HG03064 (cell line): ENCODE measurements around the gene FREY1.

Experiments
- ATAC-seq: cut with Tn5 transposase; IDR thresholded peaks from one replicate; pipeline ENCODE4 v1.9.1; 2021; ENCODE audit warnings: low read depth; ENCODE audit not compliant: unreplicated experiment

FREY1 gene

GRCh38 chr11:45877221-45877620 is 29.9 kb downstream of the FREY1 start:
- ATAC-seq, result no peak

DNA sequence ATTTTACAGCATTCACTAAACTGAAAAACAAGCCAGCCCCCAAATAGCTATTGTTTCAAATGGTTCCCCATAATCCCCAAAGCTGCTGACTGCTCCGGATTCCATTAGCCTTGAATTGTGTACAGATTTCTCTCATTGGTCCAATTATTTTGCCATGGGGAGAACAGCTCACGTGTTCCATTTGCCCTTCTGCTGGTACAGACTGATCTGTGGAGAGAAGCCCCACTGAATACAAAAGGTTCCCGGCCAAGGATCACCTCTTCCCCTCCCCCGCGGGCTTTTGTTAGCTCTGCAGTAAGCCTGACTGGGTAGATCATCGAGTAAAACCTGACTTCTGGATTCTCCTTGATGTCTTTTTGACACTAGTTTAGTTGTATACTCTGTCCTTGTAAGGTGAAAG is 30.7 kb downstream of the FREY1 start:
- no peak for ATAC-seq

GRCh38 chr11:45872651-45873356 is 34.3 kb downstream of the FREY1 start:
- no peak for ATAC-seq

DNA sequence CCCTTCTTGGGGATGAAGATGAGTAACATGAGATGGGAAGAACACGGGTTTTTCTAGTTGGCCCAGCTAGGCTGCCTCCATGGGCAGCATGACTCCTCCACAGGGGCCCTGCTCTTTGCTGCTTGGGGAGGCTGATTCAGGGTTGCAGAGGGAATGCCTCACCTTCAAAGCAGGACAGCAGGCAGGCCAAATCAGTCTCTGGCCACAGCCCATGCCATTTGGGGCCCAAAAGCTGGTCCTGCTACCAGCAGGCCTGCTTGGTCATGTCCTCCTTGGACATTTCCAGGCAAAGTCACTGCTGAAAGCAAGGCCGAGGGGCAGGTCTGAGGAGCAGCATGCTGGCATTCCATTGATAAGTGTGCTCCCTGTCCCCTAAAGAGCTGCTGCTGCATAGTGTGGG is 35.4 kb downstream of the FREY1 start:
- no peak for ATAC-seq

DNA sequence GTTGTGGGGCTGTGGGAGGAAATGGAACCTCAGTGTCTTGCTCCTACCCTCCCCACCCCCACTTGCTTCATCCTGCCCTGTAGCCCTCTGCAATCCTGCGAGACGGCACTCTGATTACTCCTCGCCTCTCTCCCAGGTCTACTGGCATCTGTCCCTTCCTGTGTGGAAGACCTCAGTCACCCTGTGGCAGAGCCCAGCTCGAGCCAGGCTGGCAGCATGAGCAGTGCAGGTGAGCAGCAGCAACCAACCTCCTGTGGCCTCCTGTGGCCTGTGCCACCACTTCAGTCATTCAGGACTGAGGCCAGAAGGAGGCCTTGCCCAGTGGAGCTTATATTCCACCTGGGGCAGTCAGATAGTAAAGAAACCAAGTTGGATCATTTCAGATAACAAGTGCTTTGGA is 36.4 kb downstream of the FREY1 start:
- no peak for ATAC-seq

- no peak for ATAC-seq
These were observed 37.5 kb downstream of the FREY1 start for GRCh38 chr11:45869551-45869950.

DNA sequence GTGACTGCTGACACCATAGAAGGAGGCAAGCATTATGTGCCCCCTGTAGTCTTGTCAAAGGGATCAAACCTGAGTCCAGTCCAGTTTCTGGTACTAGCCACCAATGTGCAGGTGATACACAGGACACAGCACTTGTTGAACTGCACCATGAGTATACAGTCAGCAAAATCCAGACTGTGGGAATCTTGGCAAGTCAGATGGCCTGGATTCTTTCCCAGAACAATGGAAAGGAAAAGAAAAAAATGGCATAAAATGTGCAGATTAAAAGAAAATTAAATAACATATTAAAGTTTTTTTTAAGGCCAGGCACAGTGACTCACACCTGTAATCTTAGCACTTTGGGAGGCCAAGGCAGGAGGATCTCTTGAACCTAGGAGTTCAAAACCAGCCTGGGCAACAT is 43.0 kb downstream of the FREY1 start:
- no peak for ATAC-seq

- ATAC-seq, result no peak
These were observed 46.1 kb downstream of the FREY1 start for GRCh38 chr11:45860764-45861510.

GRCh38 chr11:45860348-45860747 is 46.7 kb downstream of the FREY1 start:
- no peak for ATAC-seq

DNA sequence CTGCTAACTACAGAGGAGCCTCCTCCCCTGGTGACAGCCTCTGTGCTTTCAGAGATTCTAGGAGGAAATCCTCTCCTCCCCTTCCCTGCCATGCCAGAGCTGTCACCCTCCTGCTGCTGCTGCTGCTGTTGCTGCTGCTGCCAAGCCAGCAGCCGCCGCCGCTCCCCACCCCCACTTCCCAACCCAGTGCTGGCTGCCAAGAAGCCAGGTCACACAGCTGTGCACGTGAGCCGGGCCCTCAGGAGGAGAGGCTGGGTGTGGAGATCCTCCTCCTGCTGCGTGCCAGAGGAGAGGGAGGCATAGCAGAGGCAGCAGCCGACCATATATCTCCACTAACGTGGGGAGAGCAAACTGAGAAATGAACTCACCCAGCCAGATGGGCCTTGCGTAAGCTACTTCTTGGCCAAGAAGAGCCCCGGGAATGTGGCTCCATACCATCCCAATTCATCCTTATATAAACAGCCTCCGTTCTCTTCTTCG is 47.4 kb downstream of the FREY1 start:
- no peak for ATAC-seq

- ATAC-seq, result no peak
These were observed 48.2 kb downstream of the FREY1 start for GRCh38 chr11:45858751-45859398.

DNA sequence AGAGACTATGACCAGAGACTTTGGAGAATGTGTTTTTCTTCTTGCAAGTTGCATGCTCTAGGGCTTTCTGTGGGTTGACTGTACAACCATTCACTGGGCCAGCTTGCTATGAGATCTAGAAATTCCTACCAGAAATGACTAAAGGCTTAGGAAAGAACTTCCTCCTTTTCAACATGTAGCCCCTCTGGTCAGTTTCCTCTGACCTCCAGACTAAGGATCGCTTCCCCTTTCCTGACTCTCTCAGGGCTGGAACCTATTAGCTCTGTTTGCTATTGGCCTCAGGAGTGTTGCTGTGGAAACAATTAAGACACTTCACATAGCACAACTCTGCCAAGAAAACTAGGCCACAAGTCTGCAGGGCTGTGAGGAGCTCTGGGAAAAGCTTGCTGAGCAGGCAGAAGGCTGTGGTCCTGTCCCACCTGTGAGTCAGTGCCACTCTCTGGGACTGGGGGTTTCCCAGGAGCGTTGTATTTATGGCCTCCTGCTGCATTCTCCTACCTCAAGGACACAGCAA is 49.1 kb downstream of the FREY1 start:
- ATAC-seq, result no peak
